ENCODE data around the gene SFTPA1. TPM values are rescaled to one million over a fixed set of nuclear protein-coding genes. Genes with fewer than 3 reads are reported as not detected.
A peak's percentile ranks its signal among the peaks of the same experiment; 100 is the strongest.

The SFTPA1 gene
- total and polyA plus RNA-seq, 9 of the 15 experiments (the other 6 are each of a cell fraction or from before 2014, with no cell fraction given), result 0.04 to 3.5 (median 0.08) TPM; not detected in 5

DNA sequence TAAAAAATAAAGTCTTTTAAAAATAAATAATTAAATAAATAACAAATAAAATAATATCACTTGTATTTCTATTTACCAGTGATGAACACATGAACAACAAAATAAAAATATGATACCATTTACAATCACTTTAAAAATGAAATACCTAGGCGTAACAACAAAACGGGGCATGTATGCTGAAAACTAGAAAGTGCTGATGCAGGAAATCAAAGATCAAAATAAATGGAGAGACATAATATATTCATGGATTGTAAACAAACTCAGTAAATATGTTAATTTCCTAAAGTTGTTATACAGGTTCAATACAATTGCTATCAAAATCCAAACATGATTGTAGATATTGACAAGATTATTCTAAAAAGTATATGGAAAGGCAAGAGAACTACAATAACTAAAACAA lies 31.4 kb upstream of the SFTPA1 start (continued):
- TF ChIP-seq MAFK (IDR thresholded peaks at IDR 0.05; ENCODE audit: low read length) (no peak; the same call in 1 of the 2 replicates), ILF3 (IDR thresholded peaks at IDR 0.05; ENCODE audit: borderline replicate concordance) (no peak), MAFG (tag; conservative IDR thresholded peaks at IDR 0.05) (0 out of 2 replicates have a peak, but pooled peaks have one; percentile 25), CEBPG (CRISPR knock-in tag; IDR thresholded peaks at IDR 0.05) (no peak), CEBPG (tag; conservative IDR thresholded peaks at IDR 0.05 in 1 of 2, IDR thresholded peaks at IDR 0.05 in 1 of 2) (no peak), ZNF143 (CRISPR knock-in tag; IDR thresholded peaks at IDR 0.05) (no peak), ZC3H8 (IDR thresholded peaks at IDR 0.05) (no peak), ZNF316 (IDR thresholded peaks at IDR 0.05) (peak; percentile 73), ID3 (CRISPR knock-in tag; IDR thresholded peaks at IDR 0.05) (no peak), ID3 (tag; IDR thresholded peaks at IDR 0.05) (no peak), MAZ (CRISPR knock-in tag; conservative IDR thresholded peaks at IDR 0.05 in 1 of 2, IDR thresholded peaks at IDR 0.05 in 1 of 2) (no peak), BRCA1 (IDR thresholded peaks at IDR 0.05) (no peak), BRCA1 (CRISPR knock-in tag; IDR thresholded peaks at IDR 0.05) (no peak)
- TF ChIP-seq, protein P1, sequence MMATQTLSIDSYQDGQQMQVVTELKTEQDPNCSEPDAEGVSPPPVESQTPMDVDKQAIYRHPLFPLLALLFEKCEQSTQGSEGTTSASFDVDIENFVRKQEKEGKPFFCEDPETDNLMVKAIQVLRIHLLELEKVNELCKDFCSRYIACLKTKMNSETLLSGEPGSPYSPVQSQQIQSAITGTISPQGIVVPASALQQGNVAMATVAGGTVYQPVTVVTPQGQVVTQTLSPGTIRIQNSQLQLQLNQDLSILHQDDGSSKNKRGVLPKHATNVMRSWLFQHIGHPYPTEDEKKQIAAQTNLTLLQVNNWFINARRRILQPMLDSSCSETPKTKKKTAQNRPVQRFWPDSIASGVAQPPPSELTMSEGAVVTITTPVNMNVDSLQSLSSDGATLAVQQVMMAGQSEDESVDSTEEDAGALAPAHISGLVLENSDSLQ (IDR thresholded peaks at IDR 0.05), result no peak

Measured in K562 (cell line).